ENCODE results near the gene WDR70.
"Not testable (repeated sequence)": the region's sequence is repeated elsewhere in the genome, so short reads cannot be mapped to it uniquely, and the experiment has no call there.

The WDR70 gene

DNA sequence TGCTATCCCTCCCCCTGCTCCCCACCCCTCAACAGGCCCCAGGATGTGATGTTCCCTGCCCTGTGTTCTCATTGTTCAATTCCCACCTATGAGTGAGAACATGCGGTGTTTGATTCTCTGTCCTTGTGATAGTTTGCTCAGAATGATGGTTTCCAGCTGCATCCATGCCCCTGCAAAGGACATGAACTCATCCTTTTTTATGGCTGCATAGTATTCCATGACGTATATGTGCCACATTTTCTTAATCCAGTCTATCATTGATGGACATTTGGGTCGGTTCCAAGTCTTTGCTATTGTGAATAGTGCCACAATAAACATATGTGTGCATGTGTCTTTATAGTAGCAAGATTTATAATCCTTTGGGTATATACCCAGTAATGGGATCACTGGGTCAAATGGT is 214.2 kb downstream of the WDR70 start:
- H3K9me3 Mint-ChIP-seq; ATAC-seq (ENCODE audit: low read depth); DNase-seq (ENCODE audit: low spot score in 2 of 2); H3K4me3 Mint-ChIP-seq; H3K4me1 Mint-ChIP-seq; H3K27me3 Mint-ChIP-seq; H3K27ac Mint-ChIP-seq: not testable (repeated sequence)
- peaks cover 21% of the 10 kb centered on the region for H3K36me3 Mint-ChIP-seq

DNA sequence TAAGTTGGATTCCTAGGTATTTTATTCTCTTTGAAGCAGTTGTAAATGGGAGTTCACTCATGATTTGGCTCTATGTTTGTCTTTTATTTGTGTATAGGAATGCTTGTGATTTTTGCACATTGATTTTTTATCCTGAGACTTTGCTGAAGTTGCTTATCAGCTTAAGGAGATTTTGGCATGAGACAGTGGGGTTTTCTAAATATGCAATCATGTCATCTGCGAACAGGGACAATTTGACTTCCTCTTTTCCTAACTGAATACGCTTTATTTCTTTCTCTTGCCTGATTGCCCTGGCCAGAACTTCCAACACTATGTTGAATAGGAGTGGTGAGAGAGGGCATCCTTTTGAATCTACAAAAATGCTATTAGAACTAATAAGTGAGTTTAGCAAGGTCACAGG is 215.7 kb downstream of the WDR70 start:
- H3K36me3 Mint-ChIP-seq: peaks cover 25% of the 10 kb centered on the region
- H3K4me3 Mint-ChIP-seq; DNase-seq (ENCODE audit: low spot score in 2 of 2); H3K4me1 Mint-ChIP-seq; H3K27ac Mint-ChIP-seq; ATAC-seq (ENCODE audit: low read depth); H3K9me3 Mint-ChIP-seq; H3K27me3 Mint-ChIP-seq: not testable (repeated sequence)

DNA sequence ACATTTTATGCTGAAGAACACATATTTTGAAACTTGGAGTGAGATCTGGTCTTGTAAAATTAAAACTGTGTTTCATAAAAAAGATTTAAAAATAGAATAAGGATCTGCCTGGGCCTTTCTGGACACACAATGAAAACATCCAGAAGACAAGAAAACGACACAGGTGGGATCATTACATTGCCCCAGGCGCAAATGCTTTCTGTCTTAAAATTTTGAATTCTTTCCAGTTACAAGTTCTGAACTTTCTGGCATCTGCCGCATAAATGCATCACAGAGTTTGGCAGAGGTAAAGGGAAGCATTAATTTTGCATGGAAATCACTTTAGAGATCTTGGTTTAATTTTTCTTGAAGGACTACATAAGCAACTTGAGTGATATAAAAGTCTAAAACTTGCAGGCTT is 219.6 kb downstream of the WDR70 start:
- H3K27me3 Mint-ChIP-seq: no peaks in the 10 kb centered on the region
- ATAC-seq (ENCODE audit: low read depth) (no peak), DNase-seq (ENCODE audit: low spot score in 2 of 2) (no peak)
- H3K4me1 Mint-ChIP-seq: peaks cover 3% of the 10 kb centered on the region
- no peak overlapping the region for H3K4me3 Mint-ChIP-seq
- peaks cover 26% of the 10 kb centered on the region for H3K36me3 Mint-ChIP-seq
- H3K9me3 Mint-ChIP-seq: peaks cover 7% of the 10 kb centered on the region
- no peak overlapping the region for H3K27ac Mint-ChIP-seq

DNA sequence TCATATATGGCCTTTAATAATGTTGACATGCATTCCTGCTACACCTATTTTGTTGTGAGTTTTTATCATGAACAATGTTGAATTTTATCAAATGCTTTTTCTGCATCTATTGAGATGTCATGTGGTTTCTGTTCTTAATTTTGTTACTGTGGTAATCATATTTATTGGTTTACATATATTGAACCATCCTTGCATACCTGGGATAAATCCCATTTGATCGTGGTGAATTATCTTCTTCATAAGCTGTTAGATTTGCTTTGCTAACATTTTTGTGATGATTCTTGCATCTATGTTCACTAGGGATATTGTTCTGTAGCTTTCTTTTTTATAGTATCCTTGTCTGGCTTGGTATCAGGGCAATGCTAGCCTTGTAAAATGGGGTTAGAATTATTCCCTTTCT is 222.0 kb downstream of the WDR70 start:
- no peaks in the 10 kb centered on the region for H3K27me3 Mint-ChIP-seq
- ATAC-seq (ENCODE audit: low read depth): no peak
- H3K4me3 Mint-ChIP-seq: no peak overlapping the region
- H3K36me3 Mint-ChIP-seq: peaks cover 31% of the 10 kb centered on the region
- peaks cover 7% of the 10 kb centered on the region for H3K9me3 Mint-ChIP-seq
- H3K4me1 Mint-ChIP-seq: no peaks in the 10 kb centered on the region
- no peak overlapping the region for H3K27ac Mint-ChIP-seq
- no peak for DNase-seq (ENCODE audit: low spot score in 2 of 2)

DNA sequence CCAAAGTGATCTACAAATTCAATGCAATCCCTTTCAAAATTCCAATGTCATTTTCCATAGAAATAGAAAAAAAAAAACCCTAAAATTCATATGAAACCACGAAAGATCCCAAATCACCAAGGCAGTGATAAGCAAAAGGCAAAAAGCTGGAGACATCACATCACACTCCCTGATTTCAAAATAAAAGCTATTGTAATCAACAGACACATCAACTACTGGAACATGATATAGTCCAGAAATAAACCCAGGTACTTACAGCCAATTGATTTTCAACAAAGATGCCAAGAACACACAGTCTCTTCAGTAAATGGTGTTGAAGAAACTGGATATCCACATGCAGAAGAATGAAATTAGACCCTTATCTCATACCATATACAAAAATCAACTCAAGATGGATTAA is 224.0 kb downstream of the WDR70 start:
- Mint-ChIP-seq H3K4me3 (no peak overlapping the region), H3K27me3 (no peaks in the 10 kb centered on the region), H3K36me3 (peaks cover 29% of the 10 kb centered on the region), H3K4me1 (no peaks in the 10 kb centered on the region), H3K27ac (no peak overlapping the region), H3K9me3 (peaks cover 7% of the 10 kb centered on the region)
- ATAC-seq (ENCODE audit: low read depth) (no peak), DNase-seq (ENCODE audit: low spot score in 2 of 2) (no peak)

- ATAC-seq (ENCODE audit: low read depth) (no peak), DNase-seq (ENCODE audit: low spot score in 2 of 2) (no peak)
- peaks cover 7% of the 10 kb centered on the region for H3K9me3 Mint-ChIP-seq
- H3K27me3 Mint-ChIP-seq: no peaks in the 10 kb centered on the region
- no peak overlapping the region for H3K27ac Mint-ChIP-seq
- peaks cover 35% of the 10 kb centered on the region for H3K36me3 Mint-ChIP-seq
- no peak overlapping the region for H3K4me3 Mint-ChIP-seq
- H3K4me1 Mint-ChIP-seq: no peaks in the 10 kb centered on the region
These were observed 225.2 kb downstream of the WDR70 start for GRCh38 chr5:37604290-37604689.

GRCh38 chr5:37606148-37606547 is 227.0 kb downstream of the WDR70 start:
- H3K27ac Mint-ChIP-seq: no peak overlapping the region
- H3K27me3 Mint-ChIP-seq: no peaks in the 10 kb centered on the region
- no peaks in the 10 kb centered on the region for H3K4me1 Mint-ChIP-seq
- ATAC-seq (ENCODE audit: low read depth) (no peak), DNase-seq (ENCODE audit: low spot score in 2 of 2) (no peak)
- H3K9me3 Mint-ChIP-seq: peaks cover under 1% of the 10 kb centered on the region
- H3K4me3 Mint-ChIP-seq: no peak overlapping the region
- peaks cover 30% of the 10 kb centered on the region for H3K36me3 Mint-ChIP-seq

DNA sequence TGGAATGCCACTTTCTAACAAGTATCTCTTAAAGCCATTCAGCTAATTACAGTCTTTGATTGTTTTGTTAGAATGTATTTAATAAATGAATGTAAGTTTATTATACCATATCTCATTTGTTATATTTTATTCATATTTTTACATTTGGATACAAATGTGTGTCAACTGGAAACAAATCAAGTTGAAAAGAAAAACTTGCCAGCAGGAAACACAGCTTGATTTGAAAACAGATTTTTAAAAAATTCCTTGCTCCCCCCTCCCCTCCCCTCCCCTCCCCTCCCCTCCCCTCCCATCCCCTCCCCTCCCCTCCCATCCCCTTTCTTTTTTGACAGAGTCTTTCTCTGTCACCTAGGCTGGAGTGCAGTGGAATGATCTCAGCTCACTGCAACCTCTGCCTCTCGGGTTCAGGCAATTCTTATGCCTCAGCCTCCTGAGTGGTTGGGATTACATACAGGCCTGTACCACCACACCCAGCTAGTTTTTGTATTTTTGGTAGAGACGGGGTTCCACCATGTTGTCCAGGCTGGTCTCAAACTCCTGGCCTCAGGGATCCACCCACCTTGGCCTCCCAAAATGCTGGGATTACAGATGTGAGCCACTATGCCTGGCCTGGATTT is 227.6 kb downstream of the WDR70 start:
- DNase-seq (ENCODE audit: low spot score in 2 of 2) (no peak), ATAC-seq (ENCODE audit: low read depth) (no peak)
- Mint-ChIP-seq H3K4me1 (no peaks in the 10 kb centered on the region), H3K4me3 (no peak overlapping the region), H3K9me3 (no peaks in the 10 kb centered on the region), H3K27ac (no peak overlapping the region), H3K36me3 (peaks cover 25% of the 10 kb centered on the region), H3K27me3 (no peaks in the 10 kb centered on the region)

DNA sequence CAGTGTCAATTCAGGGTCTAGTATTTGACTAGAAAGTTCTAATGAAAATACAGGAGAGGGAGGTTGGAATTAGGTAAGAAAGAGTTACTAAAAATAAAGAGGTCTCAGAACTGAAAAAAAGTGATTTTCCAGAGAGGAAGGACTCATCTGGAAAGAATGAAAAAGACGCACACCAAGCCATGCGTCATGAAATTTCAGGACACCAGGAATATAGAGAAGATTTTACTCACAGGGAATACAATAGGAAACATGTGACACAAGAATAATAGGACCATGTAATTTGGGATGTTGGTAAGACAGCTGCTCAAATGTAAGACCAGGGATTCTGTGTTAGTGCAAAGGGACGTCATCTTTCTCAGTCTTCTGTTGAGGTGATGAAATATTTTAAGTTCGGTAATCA is 236.1 kb downstream of the WDR70 start:
- ATAC-seq (ENCODE audit: low read depth): no peak
- no peak overlapping the region for H3K27ac Mint-ChIP-seq
- no peak overlapping the region for H3K4me3 Mint-ChIP-seq
- no peaks in the 10 kb centered on the region for H3K27me3 Mint-ChIP-seq
- DNase-seq (ENCODE audit: low spot score in 2 of 2): no peak
- H3K4me1 Mint-ChIP-seq: no peaks in the 10 kb centered on the region
- peaks cover 16% of the 10 kb centered on the region for H3K36me3 Mint-ChIP-seq
- no peaks in the 10 kb centered on the region for H3K9me3 Mint-ChIP-seq

DNA sequence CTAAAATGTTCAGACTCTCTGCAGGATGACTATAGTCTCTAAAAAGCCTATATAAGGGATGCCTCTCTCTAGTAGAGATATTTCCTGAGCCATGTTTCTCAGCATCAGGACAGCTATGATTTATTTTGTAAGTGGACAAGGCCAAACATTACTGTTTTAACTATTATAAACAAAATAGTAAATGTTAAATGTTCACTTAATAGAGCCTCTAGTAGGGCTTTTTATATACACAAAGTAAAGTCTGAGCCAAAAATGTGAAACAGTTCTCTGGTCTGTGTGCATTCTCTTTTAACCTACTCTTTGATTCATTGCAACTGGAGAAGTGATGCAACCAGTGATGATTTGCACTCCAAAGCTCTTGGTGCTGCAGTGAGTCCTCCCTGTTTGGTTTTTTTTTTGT is 240.2 kb downstream of the WDR70 start:
- no peaks in the 10 kb centered on the region for H3K4me1 Mint-ChIP-seq
- H3K9me3 Mint-ChIP-seq: no peaks in the 10 kb centered on the region
- ATAC-seq (ENCODE audit: low read depth): no peak
- no peak overlapping the region for H3K4me3 Mint-ChIP-seq
- no peak overlapping the region for H3K27ac Mint-ChIP-seq
- no peaks in the 10 kb centered on the region for H3K27me3 Mint-ChIP-seq
- DNase-seq (ENCODE audit: low spot score in 2 of 2): no peak
- H3K36me3 Mint-ChIP-seq: peaks cover 27% of the 10 kb centered on the region

DNA sequence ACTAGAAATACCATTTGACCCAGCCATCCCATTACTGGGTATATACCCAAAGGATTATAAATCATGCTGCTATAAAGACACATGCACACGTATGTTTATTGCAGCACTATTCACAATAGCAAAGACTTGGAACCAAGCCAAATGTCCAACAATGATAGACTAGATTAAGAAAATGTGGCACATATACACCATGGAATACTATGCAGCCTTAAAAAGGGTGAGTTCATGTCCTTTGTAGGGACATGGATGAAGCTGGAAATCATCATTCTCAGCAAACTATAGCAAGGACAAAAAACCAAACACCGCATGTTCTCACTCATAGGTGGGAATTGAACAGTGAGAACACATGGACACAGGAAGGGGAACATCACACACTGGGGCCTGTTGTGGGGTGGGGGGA is 243.2 kb downstream of the WDR70 start:
- not testable (repeated sequence) for DNase-seq (ENCODE audit: low spot score in 2 of 2); H3K9me3 Mint-ChIP-seq; H3K4me3 Mint-ChIP-seq; H3K27me3 Mint-ChIP-seq; H3K4me1 Mint-ChIP-seq; H3K27ac Mint-ChIP-seq; ATAC-seq (ENCODE audit: low read depth)
- H3K36me3 Mint-ChIP-seq: peaks cover 35% of the 10 kb centered on the region

DNA sequence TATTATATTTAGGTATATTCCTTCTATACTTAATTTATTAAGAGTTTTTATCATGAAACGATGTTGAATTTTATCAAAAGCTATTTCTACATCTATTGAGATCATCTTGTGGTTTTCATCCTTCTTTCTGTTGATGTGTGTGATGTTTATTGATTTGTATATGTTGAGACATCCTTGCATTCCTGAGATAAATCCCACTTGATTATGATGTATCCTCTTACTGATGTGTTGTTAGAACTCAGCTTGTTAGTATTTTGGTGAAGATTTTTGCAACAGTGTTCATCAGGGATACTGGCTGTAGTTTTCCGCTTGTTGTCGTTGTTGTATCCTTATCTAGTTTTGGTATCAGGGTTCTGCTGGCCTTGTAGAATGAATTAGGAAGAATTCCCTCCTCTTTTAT is 247.1 kb downstream of the WDR70 start:
- peaks cover 52% of the 10 kb centered on the region for H3K36me3 Mint-ChIP-seq
- no peak for ATAC-seq (ENCODE audit: low read depth)

GRCh38 chr5:37628876-37629275 is 249.8 kb downstream of the WDR70 start:
- no peak overlapping the region for H3K4me3 Mint-ChIP-seq
- H3K27ac Mint-ChIP-seq: no peak overlapping the region
- DNase-seq (ENCODE audit: low spot score in 2 of 2) (no peak), ATAC-seq (ENCODE audit: low read depth) (no peak)
- H3K9me3 Mint-ChIP-seq: peaks cover 24% of the 10 kb centered on the region
- no peaks in the 10 kb centered on the region for H3K27me3 Mint-ChIP-seq
- H3K36me3 Mint-ChIP-seq: peaks cover 50% of the 10 kb centered on the region
- H3K4me1 Mint-ChIP-seq: no peaks in the 10 kb centered on the region

More for the DNA sequence above, 247.1 kb downstream of the WDR70 start:
- Mint-ChIP-seq H3K27me3 (no peaks in the 10 kb centered on the region), H3K27ac (no peak overlapping the region), H3K4me1 (no peaks in the 10 kb centered on the region), H3K9me3 (peaks cover 24% of the 10 kb centered on the region), H3K4me3 (no peak overlapping the region)
- DNase-seq (ENCODE audit: low spot score in 2 of 2): no peak

- no peak for ATAC-seq (ENCODE audit: low read depth)
- Mint-ChIP-seq H3K36me3 (peaks cover 44% of the 10 kb centered on the region), H3K4me3 (no peak overlapping the region), H3K27ac (no peak overlapping the region), H3K27me3 (no peaks in the 10 kb centered on the region), H3K9me3 (peaks cover 16% of the 10 kb centered on the region), H3K4me1 (peaks cover 2% of the 10 kb centered on the region)
- DNase-seq (ENCODE audit: low spot score in 2 of 2): no peak
These were observed 252.8 kb downstream of the WDR70 start for GRCh38 chr5:37631939-37632338.

DNA sequence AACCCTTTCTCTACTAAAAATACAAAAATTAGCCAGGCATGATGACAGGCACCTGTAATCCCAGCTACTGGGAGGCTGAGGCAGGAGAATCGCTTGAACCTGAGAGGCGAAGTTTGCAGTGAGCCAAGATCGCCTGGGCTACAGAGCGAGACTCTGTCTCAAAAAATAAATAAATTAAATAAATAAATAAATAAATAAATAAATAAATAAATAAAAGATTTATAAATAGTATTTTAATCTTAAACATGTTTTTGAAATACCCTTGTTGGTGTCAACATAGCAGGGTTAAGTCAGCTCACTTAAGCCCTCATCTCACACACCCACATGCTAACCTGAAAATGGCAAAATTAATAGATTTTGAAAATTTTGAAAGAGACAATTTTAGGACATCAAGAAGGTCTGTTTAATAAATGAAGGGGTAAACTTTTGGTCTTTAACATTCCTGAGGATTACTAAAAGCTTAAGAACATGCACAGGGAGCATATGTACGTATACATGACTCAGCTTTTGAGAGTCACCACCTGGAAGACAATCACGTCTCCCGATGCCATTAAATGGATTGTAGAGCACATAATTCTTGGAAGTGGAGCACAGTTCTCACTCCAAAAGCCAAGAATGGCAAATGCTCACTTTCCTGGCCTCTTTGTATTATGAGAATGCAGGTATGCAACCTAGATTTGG is 258.2 kb downstream of the WDR70 start:
- no peaks in the 10 kb centered on the region for H3K27me3 Mint-ChIP-seq
- DNase-seq (ENCODE audit: low spot score in 2 of 2) (no peak), ATAC-seq (ENCODE audit: low read depth) (no peak)
- H3K4me1 Mint-ChIP-seq: peaks cover 2% of the 10 kb centered on the region
- H3K36me3 Mint-ChIP-seq: peaks cover 22% of the 10 kb centered on the region
- H3K27ac Mint-ChIP-seq: no peak overlapping the region
- no peak overlapping the region for H3K4me3 Mint-ChIP-seq
- H3K9me3 Mint-ChIP-seq: no peaks in the 10 kb centered on the region

Data from memory B cell (primary cell).